Right hindlimb (tissue), 1 donor: Measurements from ENCODE around the gene EYA3.

Experiments
- DNase-seq: peaks from one replicate; pipeline ENCODE4 v3.0.0-alpha.2; 2018

EYA3 gene, protein sequence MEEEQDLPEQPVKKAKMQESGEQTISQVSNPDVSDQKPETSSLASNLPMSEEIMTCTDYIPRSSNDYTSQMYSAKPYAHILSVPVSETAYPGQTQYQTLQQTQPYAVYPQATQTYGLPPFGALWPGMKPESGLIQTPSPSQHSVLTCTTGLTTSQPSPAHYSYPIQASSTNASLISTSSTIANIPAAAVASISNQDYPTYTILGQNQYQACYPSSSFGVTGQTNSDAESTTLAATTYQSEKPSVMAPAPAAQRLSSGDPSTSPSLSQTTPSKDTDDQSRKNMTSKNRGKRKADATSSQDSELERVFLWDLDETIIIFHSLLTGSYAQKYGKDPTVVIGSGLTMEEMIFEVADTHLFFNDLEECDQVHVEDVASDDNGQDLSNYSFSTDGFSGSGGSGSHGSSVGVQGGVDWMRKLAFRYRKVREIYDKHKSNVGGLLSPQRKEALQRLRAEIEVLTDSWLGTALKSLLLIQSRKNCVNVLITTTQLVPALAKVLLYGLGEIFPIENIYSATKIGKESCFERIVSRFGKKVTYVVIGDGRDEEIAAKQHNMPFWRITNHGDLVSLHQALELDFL

GRCh38 chr1:28088168-28088961 lies at the start of gene EYA3:
Gene EYA3 (minus strand): TSS chr1:28088610. CDS start chr1:28058026, 30,584 bp downstream.
- peak; percentile 99 for DNase-seq

- no peak for DNase-seq
Observed at GRCh38 chr1:28136922-28137613, 48.7 kb upstream of the EYA3 start.

- DNase-seq = no peak
Observed at GRCh38 chr1:28136169-28136921, 47.9 kb upstream of the EYA3 start.

DNA sequence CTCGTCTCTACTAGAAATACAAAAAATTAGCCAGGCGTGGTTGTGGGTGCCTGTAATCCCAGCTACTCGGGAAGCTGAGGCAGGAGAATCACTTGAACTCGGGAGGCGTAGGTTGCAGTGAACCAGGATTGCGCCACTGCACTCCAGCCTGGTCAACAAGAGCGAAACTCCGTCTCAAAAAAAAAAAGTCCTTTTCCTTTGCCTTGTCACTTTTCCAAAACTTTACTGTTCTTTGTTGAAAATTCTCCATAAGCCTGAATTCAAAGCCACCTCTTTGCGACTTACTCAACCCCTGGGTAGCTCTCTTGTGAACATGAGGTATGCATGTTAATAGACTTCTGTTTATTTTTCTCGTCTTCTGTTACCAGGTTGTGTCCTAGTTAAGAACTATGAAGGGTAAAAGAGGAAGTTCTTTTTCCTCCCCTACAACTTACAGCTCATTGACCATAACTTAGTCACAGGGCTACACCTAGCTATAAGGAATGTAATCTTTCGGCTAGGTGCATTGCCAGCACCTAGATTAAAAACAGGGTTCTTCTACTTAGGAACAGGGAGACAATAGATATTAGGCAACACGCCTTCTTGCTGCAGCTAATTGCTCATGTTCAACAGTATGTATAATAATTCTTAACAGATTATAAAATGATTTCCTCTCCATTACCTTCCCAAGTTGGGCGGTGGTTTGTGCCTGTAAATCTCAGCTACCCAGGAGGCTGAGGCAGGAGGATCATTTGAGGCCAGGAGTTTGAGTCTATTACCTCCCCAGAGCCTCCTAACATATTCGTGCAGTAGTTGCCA lies 47.2 kb upstream of the EYA3 start:
- DNase-seq = no peak

DNA sequence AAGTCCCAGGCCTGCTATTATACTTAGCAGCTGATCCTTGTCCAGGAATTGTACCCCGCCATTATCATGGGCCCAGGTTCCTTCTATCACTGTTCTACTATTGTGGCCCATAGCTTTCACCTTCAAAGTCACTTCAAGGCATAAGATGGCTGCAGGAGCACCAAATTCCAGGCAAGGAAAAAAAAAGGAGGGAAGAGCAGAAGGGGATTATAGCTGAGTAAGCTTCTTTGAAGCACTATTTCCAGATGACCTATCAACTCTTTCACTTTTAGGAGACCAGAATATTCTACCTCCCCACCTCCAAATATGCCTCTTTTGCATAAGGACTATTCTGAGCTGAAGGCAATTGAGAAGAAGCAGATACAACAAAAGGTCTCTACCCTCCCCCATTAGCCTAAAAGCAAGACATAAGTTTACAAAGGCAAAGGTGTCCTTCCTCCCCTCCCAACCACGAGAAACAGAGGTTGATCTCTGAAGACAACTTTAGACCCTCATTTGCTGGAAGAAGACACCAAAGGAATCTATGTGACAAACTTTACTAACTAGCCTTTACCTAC lies 46.3 kb upstream of the EYA3 start:
- no peak for DNase-seq

GRCh38 chr1:28132171-28133167 lies 44.1 kb upstream of the EYA3 start:
- DNase-seq = no peak

DNA sequence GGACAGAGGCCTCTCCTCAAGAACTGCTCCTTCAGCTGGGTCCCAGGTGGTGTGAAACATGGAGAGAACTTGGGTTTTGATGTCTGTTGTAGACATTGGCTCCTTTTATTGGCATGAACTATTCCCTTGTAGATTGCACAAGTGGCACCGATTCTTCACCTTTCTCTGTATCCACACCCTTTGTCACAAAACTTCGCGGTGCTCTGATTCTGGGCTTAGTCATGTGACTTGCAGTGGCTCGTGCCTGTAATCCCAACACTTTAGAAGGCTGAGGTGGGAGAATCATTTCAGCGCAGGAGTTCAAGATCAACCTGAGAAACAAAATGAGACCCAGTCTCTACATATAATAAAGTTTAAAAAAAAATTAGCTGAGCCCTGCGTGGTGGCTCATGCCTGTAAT lies 42.5 kb upstream of the EYA3 start:
- no peak for DNase-seq

DNA sequence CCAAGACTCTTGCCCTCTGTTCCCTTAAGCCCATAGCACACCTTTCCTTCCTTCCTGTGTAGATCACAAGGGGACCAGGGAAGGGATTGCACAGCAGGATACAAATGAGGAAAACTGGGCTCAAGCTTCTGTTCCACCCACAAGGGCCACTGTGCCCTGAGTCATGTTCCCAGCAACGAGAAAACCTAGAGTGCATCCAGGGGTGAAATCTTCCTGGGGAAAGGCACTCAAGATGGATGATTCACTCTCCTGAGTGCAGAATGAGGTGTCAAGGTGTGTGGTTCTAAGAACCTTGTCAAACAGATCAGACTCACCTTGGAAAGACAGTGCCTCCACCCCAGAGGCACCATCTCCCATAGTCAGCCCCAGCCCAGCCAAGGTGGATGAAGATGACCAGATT lies 40.7 kb upstream of the EYA3 start:
- DNase-seq = peak; percentile 24

GRCh38 chr1:28127617-28128257 lies 39.3 kb upstream of the EYA3 start:
- DNase-seq = no peak

GRCh38 chr1:28126783-28127490 lies 38.5 kb upstream of the EYA3 start:
- no peak for DNase-seq

DNA sequence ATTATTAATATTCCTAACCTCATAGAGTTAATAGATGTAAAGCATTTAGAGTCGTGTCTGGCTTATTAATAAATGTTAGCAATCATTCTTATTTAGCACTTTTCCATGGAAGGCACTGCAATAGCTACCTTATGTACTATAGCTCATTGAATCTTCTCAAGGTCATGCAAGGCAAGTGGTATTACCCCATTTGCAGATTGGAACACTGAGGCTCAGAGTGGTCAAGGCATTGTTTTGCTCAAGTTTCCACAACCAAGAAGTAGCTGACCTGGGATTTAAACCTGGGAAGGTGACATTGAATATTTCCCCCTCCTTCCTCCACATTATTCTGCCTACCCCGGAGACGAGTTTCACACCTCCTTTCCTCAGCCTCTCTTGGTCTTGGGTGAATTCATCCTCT lies 37.8 kb upstream of the EYA3 start:
- DNase-seq = no peak

DNA sequence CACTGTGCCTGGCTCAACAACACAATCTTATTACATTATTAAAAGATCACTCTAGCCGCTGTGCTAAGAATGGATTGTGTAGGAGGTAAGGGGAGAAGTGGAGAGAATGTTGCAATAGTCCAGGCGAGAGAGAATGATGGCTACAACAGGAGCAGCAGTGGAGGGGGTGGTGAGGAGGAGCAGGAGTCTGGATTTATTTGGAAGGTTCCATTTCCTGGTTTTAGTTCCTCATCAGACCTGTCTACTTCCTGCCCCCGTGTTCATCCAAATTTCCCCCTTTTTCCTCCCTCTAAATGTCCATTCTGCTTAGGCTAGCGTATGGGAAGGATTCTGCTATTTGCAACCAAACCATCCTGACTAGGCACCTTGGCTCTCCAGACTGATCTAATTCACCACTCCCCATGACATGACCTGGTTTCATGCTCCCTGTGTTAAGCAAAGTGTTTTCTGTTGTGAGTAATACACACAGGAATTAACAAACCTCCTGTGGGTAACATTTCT lies 35.1 kb upstream of the EYA3 start:
- DNase-seq = no peak

DNA sequence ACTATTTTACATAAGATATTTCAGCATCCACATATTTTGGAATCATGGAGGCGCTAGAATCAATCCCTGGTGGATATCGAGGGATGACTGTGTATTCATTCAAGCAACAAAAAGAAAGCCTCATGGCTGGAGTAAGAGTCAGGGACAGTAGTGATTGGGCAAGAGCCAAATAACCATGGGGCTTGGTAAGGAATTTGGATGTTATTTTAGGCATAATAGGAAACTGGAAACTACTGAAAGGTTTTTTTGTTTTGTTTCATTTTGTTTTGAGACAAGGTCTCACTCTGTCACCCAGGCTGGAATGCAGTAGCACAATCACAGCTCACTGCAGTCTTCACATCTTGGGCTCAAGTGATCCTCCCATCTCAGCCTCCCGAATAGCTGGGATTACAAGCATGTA lies 33.8 kb upstream of the EYA3 start:
- no peak for DNase-seq

DNA sequence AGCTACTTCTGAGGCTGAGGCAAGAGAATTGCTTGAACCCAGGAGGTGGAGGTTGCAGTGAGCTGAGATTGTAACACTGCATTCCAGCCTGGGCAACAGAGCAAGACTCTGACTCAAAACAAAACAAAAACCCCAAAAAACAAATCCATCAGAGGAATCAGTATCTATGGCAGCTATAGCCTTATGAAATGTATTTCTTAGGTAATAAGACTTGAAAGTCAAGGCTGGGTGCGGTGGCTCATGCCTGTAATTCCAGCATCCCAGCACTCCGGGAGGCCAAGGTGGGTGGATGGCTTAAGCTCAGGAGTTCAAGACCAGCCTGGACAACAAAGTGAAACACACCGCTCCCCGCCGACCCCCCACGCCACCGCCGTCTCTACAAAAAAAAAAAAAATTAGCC lies 31.1 kb upstream of the EYA3 start:
- no peak for DNase-seq

DNA sequence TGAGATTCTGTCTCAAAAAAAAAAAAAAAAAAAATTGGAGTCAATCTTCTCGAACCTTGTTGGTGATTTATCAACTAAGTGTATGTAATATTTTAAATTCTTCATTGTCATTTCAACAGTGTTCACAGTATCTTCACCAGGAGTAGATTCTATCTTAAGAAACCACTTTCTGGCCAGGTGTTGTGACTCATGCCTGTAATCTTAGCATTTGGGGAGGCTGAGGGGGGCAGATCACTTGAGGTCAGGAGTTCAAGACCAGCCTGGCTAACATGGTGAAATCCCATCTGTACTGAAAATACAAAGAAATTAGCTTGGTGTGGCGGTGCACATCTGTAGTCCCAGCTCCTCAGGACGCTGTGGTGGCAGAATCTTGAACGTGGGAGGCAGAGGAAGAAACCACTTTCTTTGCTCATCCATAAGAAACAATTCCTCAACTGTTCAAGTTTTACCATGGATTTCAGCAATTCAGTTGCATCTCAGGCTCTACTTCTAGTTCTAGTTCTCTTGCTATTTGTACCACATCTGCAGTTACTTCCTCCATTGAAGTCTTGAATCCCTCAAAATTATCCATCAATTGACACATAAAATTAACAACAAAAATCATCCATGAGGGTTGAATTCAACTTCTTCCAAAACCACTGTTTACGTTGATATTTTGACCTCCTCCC lies 30.4 kb upstream of the EYA3 start:
- no peak for DNase-seq

- DNase-seq = no peak
Observed at GRCh38 chr1:28115267-28115666, 26.9 kb upstream of the EYA3 start.

DNA sequence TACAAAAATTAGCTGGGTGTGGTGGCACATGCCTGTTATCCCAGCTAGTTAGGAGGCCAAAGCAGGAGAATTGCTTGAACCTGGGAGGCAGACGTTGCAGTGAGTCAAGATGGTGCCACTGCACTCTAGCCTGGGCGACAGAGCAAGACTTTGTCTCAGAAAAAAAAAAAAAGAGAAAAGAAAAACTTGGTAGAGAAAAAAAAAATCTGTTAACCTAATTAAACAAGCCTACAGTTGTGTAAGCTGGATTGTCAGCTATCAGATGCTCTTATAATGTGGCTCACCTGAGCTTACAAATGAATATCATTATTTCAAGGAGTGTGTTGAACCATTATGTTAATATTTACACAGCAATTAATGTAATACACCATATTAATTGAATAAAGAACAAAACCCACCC lies 26.4 kb upstream of the EYA3 start:
- DNase-seq = no peak

DNA sequence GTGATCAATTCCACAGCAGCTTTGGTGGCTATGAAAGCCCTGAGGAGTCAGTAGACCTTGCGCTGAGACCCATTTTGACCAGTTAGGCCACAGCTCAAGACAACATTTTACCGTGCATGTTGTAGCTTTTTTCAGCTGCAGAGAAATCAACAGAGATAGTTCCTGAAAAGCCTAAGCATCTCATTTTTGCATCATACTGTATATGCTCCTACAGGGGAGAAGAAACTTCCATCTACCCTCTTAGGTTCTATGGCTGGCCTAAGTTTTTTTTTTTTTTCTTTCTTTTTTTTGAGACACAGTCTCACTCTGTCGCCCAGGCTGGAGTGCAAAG lies 24.8 kb upstream of the EYA3 start:
- DNase-seq = no peak
